ENCODE results near the gene C21orf58. TPM values are rescaled to one million over a fixed set of nuclear protein-coding genes. Genes with fewer than 3 reads are reported as not detected.
A peak's percentile ranks its signal among the peaks of the same experiment; 100 is the strongest.

Gene C21orf58
- total RNA-seq, 8 experiments from 2014 or later = 0.92 to 15.3 (median 2.8) TPM

- Histone ChIP-seq H3K4me1 (replicated peaks in 1 of 2) (peaks cover 8 to 18% of the 10 kb centered on the region in 2 donors), H3K4me3 (no peak overlapping the region), H3K27ac (no peak overlapping the region)
- in situ Hi-C loops (cut with MboI; ENCODE audit: low pct_unique_long_range_greater_than_20kb in 2 of 9, low sequenced_read_pairs in 9 of 9, unreplicated experiment in 9 of 9) = no loop called here
- peak in 7 of 8 experiments; percentile 3 to 33 (median 22) for ATAC-seq (replicated peaks in 6 of 8)
- WGBS, 10 experiments = no CpG with 5 or more reads among the region's 9 CpGs
Measured at GRCh38 chr21:46295177-46295770, 28.4 kb downstream of the C21orf58 start.

- no peak overlapping the region for H3K27ac ChIP-seq
- 20 to 92% (median 65%) methylated on average over 1 to 2 of the region's 10 CpGs; no CpG with 5 or more reads in 6 of the 10 experiments for WGBS, 10 experiments
- in situ Hi-C loops (cut with MboI; ENCODE audit: low pct_unique_long_range_greater_than_20kb in 2 of 9, low sequenced_read_pairs in 9 of 9, unreplicated experiment in 9 of 9) = no loop called here
- H3K4me1 ChIP-seq (replicated peaks in 1 of 2) = peaks cover 8 to 18% of the 10 kb centered on the region in 2 donors
- ATAC-seq (replicated peaks in 6 of 8) = peak in 5 of 8 experiments; percentile 7 to 57 (median 22)
- H3K4me3 ChIP-seq = no peak overlapping the region
Measured at GRCh38 chr21:46294647-46295176, 29.0 kb downstream of the C21orf58 start.

- in situ Hi-C loops (cut with MboI; ENCODE audit: low pct_unique_long_range_greater_than_20kb in 2 of 9, low sequenced_read_pairs in 9 of 9, unreplicated experiment in 9 of 9) = no loop called here
- peaks cover 14 to 16% of the 10 kb centered on the region in 2 donors for H3K4me1 ChIP-seq (replicated peaks in 1 of 2)
- WGBS, 10 experiments = 100% methylated on average over 1 to 2 of the region's 2 CpGs; no CpG with 5 or more reads in 4 of the 10 experiments
- no peak overlapping the region for H3K4me3 ChIP-seq
- no peak for ATAC-seq (replicated peaks in 6 of 8)
- no peak overlapping the region for H3K27ac ChIP-seq
Measured at GRCh38 chr21:46291561-46291960, 32.1 kb downstream of the C21orf58 start.

GRCh38 chr21:46289655-46290179 is 34.0 kb downstream of the C21orf58 start:
- 33 to 87% (median 47%) methylated on average over 1 to 5 of the region's 6 CpGs; no CpG with 5 or more reads in 2 of the 10 experiments for WGBS, 10 experiments
- Histone ChIP-seq H3K4me3 (no peak overlapping the region), H3K4me1 (replicated peaks in 1 of 2) (peaks cover 13 to 19% of the 10 kb centered on the region in 2 donors), H3K27ac (no peak overlapping the region)
- ATAC-seq (replicated peaks in 6 of 8) = no peak
- in situ Hi-C loops (cut with MboI; ENCODE audit: low pct_unique_long_range_greater_than_20kb in 2 of 9, low sequenced_read_pairs in 9 of 9, unreplicated experiment in 9 of 9) = no loop called here

- 57 to 100% (median 86%) methylated on average over 1 to 9 of the region's 10 CpGs; no CpG with 5 or more reads in 1 of the 10 experiments for WGBS, 10 experiments
- Histone ChIP-seq H3K4me1 (replicated peaks in 1 of 2) (peaks cover 30 to 38% of the 10 kb centered on the region in 2 donors), H3K4me3 (peak overlapping the region; percentile 60 to 100 (median 90)), H3K27ac (peak overlapping the region in 1 of 2 donors; percentile 97)
- in situ Hi-C loops (cut with MboI; ENCODE audit: low pct_unique_long_range_greater_than_20kb in 2 of 9, low sequenced_read_pairs in 9 of 9, unreplicated experiment in 9 of 9) = no loop called here
- ATAC-seq (replicated peaks in 6 of 8) = no peak
Measured at GRCh38 chr21:46287541-46287940, 36.1 kb downstream of the C21orf58 start.

- WGBS, 10 experiments = 0 to 8% (median 0%) methylated on average over 1 to 9 of the region's 16 CpGs; no CpG with 5 or more reads in 1 of the 10 experiments
- no peak for ATAC-seq (replicated peaks in 6 of 8)
- Histone ChIP-seq H3K4me1 (replicated peaks in 1 of 2) (peaks cover 38% of the 10 kb centered on the region in 2 donors), H3K4me3 (peak overlapping the region; percentile 60 to 100 (median 90)), H3K27ac (peak overlapping the region; percentile 93 to 97)
- in situ Hi-C loops (cut with MboI; ENCODE audit: low pct_unique_long_range_greater_than_20kb in 2 of 9, low sequenced_read_pairs in 9 of 9, unreplicated experiment in 9 of 9) = no loop called here
Measured at GRCh38 chr21:46286648-46287002, 37.0 kb downstream of the C21orf58 start.

- in situ Hi-C loops (cut with MboI; ENCODE audit: low pct_unique_long_range_greater_than_20kb in 2 of 9, low sequenced_read_pairs in 9 of 9, unreplicated experiment in 9 of 9) = no loop called here
- WGBS, 10 experiments = 0 to 4% (median 0%) methylated on average over 1 to 11 of the region's 105 CpGs; no CpG with 5 or more reads in 4 of the 10 experiments
- peak within 1 kb of the TSS; percentile 93 to 97 for H3K27ac ChIP-seq
- peak within 1 kb of the TSS; percentile 60 to 100 (median 90) for H3K4me3 ChIP-seq
- ATAC-seq (replicated peaks in 6 of 8) = peak; percentile 84 to 96 (median 93)
- peaks cover 39 to 44% of the 10 kb centered on the region in 2 donors for H3K4me1 ChIP-seq (replicated peaks in 1 of 2)
Measured at GRCh38 chr21:46285761-46286647, 37.7 kb downstream of the C21orf58 start, which contains the start of gene YBEY. YBEY (plus strand) TSS chr21:46286342; CDS start chr21:46286914, 572 bp downstream.

GRCh38 chr21:46285206-46285661 is 38.4 kb downstream of the C21orf58 start, which contains the start of gene MCM3AP:
MCM3AP (minus strand) TSS chr21:46285611; CDS start chr21:46285286, 325 bp downstream.
- H3K4me3 ChIP-seq = peak within 1 kb of the TSS; percentile 60 to 100 (median 90)
- in situ Hi-C loops (cut with MboI; ENCODE audit: low pct_unique_long_range_greater_than_20kb in 2 of 9, low sequenced_read_pairs in 9 of 9, unreplicated experiment in 9 of 9) = no loop called here
- H3K4me1 ChIP-seq (replicated peaks in 1 of 2) = peaks cover 39 to 44% of the 10 kb centered on the region in 2 donors
- peak within 1 kb of the TSS; percentile 93 to 97 for H3K27ac ChIP-seq
- ATAC-seq (replicated peaks in 6 of 8) = no peak
- 0 to 62% (median 13%) methylated on average over 2 to 6 of the region's 6 CpGs; no CpG with 5 or more reads in 1 of the 10 experiments for WGBS, 10 experiments

- Histone ChIP-seq H3K4me3 (peak overlapping the region in 4 of 5 donors; percentile 60 to 100 (median 92)), H3K4me1 (replicated peaks in 1 of 2) (peaks cover 39 to 44% of the 10 kb centered on the region in 2 donors), H3K27ac (no peak overlapping the region)
- 73 to 100% (median 100%) methylated on average over 1 of the region's 1 CpG; no CpG with 5 or more reads in 6 of the 10 experiments for WGBS, 10 experiments
- in situ Hi-C loops (cut with MboI; ENCODE audit: low pct_unique_long_range_greater_than_20kb in 2 of 9, low sequenced_read_pairs in 9 of 9, unreplicated experiment in 9 of 9) = no loop called here
- no peak for ATAC-seq (replicated peaks in 6 of 8)
Measured at GRCh38 chr21:46284733-46285132, 38.9 kb downstream of the C21orf58 start.

GRCh38 chr21:46284077-46284644 is 39.5 kb downstream of the C21orf58 start:
- in situ Hi-C loops (cut with MboI; ENCODE audit: low pct_unique_long_range_greater_than_20kb in 2 of 9, low sequenced_read_pairs in 9 of 9, unreplicated experiment in 9 of 9) = no loop called here
- Histone ChIP-seq H3K4me3 (no peak overlapping the region), H3K27ac (no peak overlapping the region), H3K4me1 (replicated peaks in 1 of 2) (peaks cover 39 to 41% of the 10 kb centered on the region in 2 donors)
- 81 to 96% (median 92%) methylated on average over 3 to 12 of the region's 15 CpGs; no CpG with 5 or more reads in 3 of the 10 experiments for WGBS, 10 experiments
- no peak for ATAC-seq (replicated peaks in 6 of 8)

GRCh38 chr21:46274797-46275390 is 48.8 kb downstream of the C21orf58 start:
- Histone ChIP-seq H3K27ac (no peak overlapping the region), H3K4me3 (no peak overlapping the region), H3K4me1 (replicated peaks in 1 of 2) (no peaks in the 10 kb centered on the region)
- no peak for ATAC-seq (replicated peaks in 6 of 8)
- 88 to 100% (median 92%) methylated on average over 3 to 11 of the region's 11 CpGs; no CpG with 5 or more reads in 2 of the 10 experiments for WGBS, 10 experiments
- in situ Hi-C loops (cut with MboI; ENCODE audit: low pct_unique_long_range_greater_than_20kb in 2 of 9, low sequenced_read_pairs in 9 of 9, unreplicated experiment in 9 of 9) = no loop called here

- no peak overlapping the region for H3K27ac ChIP-seq
- no peak overlapping the region for H3K4me3 ChIP-seq
- no peaks in the 10 kb centered on the region for H3K4me1 ChIP-seq (replicated peaks in 1 of 2)
- in situ Hi-C loops (cut with MboI; ENCODE audit: low pct_unique_long_range_greater_than_20kb in 2 of 9, low sequenced_read_pairs in 9 of 9, unreplicated experiment in 9 of 9) = no loop called here
- 86 to 100% (median 97%) methylated on average over 1 to 14 of the region's 14 CpGs; no CpG with 5 or more reads in 1 of the 10 experiments for WGBS, 10 experiments
- ATAC-seq (replicated peaks in 6 of 8) = no peak
Measured at GRCh38 chr21:46273341-46273740, 50.3 kb downstream of the C21orf58 start.

Data from motor neuron (in vitro differentiated cells).